HG02642 (cell line): ENCODE results near the gene MTM1.

Experiments used
- ATAC-seq: cut with Tn5 transposase; IDR thresholded peaks from one replicate; pipeline ENCODE4 v1.9.1; 2021; ENCODE audit warnings: mild to moderate bottlenecking; ENCODE audit not compliant: unreplicated experiment, poor library complexity

Gene MTM1

DNA sequence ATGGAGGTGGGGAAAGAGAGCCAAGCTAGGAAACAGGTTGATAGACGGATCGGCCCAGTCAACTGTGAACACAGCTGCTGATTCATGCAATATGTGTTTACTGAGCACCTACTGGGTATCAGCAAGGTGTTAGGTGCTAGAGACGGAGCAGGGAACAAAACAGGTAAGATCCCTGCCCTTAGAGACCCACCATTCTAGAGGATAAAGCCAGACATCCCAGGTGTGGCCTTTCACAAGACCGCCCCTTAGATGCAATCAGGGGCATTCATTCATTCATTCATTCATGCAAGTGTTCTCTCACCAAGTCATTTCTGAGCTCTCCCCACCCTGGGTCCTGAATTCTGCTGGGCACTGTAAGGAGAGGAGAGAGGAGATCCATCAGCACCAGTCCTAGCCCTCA is 20.2 kb upstream of the MTM1 start:
- no peak for ATAC-seq

DNA sequence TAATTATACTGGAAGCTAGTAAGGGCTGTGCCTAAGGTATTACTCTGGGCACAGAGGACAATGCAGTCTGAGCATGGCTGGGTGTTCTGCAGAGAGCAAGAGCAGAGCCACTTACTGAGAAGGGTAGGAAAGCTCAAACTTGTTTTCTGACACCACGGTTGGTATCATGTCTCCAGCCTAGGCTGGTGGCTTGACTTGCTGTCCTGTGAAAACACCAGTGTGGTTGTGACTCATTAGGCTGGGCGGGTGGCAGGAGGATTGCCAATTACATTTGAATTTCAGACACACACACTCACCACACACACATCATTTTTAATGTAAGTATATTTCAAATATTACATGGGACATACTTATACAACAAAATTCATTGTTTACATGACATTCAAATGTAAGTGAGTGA is 19.7 kb upstream of the MTM1 start:
- ATAC-seq = no peak

DNA sequence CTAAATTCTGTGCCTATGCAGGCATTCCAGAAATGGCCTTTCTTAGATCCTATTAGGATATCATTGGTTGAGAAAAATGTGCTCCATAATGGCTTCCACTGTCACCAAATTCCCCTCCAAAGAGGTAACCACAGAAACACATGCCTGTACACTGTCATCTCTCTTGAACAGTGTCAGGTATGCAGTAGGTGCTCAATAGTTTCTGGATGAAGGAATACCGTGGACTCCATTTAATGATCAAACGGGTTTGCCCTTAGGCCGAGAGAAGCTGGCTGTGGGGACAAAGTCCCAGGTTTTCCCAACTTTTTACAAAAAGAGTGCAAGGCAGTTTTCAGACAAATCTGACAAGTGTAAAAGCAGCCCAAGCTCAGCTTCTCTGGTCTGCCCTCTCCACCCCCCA is 16.5 kb upstream of the MTM1 start:
- no peak for ATAC-seq

DNA sequence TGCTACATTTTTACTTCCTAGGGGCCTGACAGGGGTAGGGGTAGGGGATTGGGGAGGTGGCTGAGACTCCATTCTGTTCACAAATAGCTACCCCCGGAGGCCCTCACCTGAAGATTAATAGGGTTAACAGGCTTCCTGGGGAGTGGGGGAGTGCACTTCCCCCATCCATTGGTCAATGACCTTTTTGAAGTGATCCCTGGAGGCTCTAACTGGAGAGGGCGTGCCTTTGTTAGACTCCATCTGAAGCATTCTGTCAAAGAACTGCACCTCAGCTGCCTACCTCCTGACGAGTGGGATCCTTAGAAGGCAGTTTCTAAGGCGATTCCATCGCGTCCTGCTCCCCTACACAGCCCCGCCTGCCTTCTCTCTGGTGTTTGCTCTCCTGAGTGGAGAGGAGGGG is 10.0 kb upstream of the MTM1 start:
- no peak for ATAC-seq

DNA sequence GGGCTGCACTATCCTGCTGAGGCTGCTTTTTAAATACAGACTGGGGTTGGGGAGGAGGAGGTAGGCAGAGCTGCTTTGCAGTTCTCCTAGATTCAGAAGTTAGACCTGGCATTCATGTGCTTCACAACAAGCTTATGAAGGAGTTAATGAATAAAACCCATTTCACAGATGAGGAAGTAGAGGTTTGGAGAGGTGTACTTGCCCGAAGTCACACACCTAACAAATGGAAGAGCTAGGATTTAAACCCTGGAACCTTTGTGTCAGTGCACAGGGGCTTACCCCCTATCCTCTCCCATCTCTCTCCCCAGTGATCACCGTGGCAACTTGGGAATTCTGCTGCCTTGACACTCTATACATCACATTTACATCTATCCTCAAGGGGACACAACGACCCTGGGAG is 3.6 kb upstream of the MTM1 start:
- ATAC-seq = no peak

DNA sequence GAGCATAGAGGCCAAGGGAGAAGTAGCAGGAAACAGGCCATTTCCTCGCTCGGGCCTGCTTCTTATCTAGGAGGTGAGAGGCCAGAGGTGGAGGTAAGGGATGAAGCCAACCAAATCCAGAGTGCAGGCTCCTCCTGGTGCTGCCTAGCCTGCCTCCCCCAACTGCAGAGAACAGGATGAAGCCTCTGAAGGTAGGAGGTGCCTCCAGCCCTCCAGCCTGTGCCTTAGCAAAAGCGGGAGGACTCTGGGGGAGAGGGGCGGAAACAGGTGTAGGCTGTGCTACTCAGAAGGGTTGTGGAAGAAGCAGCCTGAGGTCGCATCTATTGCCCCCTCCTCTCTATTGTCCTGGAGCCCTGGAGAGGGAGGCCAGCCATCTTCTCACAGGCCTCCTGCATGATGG is 2.9 kb upstream of the MTM1 start:
- no peak for ATAC-seq

DNA sequence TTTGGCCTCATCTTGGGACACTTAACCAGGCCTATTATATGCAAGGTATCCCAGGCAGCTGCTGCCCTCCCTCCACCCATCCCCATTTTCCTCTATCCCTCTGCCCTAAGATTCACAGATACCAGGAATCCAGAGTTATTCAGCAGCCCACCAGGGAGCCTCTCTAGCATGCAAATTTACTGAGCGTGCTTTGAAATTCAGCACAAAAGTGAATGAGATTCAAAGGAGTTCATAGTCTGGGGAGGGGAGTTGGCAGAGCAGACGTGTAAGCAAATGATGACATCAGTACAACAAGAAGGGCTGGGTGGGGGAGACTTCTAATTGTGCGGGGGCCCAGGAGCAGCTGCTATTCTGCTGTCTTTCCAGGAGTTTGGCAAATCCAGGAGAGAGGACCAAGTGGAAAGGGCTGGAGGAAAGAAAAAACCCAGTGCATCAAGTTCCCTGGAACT is 1.7 kb upstream of the MTM1 start:
- no peak for ATAC-seq

DNA sequence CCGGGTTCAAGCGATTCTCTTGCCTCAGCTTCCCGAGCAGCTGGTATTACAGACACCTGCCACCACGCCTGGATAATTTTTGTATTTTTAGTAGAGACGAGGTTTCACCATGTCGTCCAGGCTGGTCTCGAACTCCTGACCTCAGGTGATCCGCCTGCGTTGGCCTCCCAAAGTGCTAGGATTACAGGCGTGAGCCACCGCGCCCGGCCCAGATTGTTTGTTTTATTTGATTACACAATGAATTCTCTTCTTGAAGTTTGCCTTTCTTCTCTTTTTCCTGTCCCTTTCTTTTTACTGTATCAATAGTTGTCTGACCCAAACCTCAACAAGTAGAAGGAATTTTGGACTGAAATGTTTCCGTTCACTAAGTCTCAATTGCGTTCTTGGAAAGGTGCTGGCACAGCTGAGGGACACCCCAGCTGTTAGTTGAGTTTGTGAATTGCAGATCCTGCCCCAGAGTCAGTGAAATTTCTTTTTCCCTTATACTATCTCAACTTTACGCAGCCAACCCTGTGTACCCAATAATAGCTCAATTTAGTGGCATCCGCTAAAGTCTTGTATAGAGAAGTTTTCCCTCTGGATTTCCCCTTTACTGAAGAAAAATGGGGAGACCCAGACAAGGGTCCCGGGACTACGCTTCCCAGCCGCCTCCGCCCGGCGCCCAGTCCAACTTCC is 639 bp upstream of the MTM1 start:
- ATAC-seq = no peak

DNA sequence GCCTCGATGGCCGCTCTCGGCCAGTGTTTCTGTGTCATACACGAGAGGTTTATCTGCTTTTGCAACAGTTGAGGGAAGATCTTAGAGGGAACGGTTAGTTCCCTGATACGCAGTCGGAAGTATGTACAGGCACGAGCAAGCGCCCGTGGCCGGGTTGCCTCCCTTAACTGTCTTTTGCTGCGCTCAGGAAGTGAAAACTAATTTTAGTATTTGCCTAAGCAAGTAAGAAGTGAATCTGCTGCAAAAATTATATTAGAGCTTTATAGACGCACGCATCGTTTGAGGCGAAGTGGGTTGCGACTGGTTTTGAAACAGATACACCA is 695 bp downstream of the MTM1 start:
- peak; percentile 34 for ATAC-seq

DNA sequence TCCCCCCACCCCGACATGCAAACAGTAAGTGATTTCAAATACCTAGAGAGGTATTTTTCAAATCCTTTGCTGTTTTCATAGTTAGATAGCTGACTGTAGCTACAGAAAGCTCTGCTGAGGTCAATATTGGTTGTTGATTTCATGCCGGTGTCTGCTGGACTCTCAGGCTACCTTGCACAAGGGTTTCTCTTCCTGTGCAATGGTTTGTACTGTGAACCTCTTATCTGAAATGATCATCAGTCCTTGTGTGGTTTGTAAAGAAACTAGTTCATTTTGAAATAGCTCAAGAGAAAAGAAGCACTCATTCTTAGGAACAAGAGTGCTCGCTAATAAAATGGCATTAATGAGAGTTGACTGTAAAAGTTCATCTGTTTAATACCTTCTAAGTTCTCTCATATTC is 2.1 kb downstream of the MTM1 start:
- ATAC-seq = no peak

DNA sequence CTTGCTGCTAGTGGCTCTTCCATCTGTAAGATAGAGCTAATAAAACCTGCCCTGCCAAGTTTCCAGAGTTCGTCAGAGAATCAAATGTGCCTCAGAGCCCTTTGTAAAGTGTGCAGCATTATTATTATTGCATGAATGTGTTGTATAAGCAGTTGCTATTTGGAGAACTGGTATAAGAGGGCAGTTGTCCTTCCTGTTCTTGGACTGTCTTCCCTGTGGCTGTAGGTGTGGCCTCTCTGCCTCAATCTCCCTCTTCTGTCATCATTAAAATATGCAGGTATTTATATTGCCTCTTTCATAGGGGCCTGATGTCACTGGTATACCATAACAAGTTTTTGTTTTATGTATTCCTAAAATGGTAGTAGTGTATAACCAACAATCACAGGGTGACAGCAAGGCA is 3.8 kb downstream of the MTM1 start:
- ATAC-seq = no peak

DNA sequence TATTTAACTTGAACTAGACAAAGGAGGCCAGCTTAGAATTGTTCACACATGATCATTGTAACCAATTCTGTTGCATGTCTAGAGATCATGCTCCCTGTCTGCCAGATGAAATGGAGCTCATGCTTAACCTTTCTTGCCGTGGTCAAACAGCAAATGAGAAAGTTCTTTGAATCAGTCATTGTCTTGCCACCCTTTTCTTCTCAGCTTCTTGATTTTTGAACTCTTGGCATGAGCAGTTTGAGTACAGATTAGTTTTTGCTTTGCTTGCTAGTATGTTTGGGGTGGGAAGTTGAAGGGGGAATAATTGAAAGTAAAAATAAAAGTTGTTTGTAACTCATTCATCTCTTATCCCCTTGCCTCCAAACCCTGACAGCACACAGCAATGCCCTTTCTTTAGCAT is 4.7 kb downstream of the MTM1 start:
- ATAC-seq = no peak

DNA sequence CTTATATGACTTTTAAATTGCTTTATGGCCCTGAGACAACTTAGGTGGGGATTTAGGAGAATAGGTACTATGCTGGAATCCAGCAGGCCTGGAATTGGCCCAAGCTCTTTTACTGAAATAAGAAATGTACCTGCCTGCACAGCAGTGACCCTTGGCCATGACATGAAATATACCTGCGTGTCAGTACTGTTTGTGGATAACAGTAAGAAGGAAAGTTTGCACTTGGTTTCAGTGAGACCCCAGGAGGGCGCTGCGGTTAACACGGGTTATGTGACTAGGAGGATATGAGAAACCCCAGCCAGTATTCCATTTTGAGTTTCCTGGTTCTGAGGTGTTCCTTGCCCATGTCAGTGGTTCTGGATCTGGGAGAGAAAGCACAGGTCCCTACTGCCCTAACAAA is 5.3 kb downstream of the MTM1 start:
- peak; percentile 37 for ATAC-seq

DNA sequence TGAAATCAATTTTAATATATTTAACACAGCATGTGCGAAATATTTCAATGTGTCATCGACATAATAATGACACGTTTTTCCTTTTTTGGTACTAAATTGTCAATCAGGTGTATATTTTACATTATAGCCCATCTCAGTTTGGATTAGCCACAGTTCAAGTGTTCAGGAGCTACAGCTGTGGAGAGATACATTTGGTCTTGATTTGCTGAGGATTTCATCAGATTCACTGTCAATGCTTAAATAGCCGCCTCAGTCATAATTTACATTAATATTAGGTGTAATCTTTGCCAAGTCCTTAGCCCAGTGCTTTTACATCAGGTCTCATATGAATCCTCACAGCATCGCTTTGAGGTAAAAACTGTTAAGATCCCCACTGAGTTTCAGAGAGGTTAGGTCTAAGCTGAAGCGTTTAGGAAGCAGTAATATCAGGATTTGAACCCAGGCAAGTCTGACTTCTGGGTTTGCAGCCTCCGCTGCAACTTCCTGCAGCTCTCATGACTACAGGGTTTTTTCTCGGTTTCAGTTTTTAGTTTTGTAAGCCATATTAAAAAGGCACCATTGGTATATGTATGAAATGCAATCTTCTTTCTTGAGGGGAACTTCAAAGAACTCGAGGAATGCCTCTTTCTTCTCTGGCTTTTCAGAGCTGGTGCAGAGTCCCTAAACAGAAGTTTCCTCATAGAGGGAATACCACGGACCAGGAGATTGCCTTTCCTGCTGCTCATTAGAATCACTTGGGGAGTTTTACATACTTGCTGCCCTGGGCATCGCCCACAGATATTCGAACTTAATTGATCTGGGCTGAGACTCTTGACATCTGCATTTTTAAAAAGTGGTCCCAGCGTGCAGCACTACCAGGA is 6.4 kb downstream of the MTM1 start:
- ATAC-seq = peak; percentile 66

DNA sequence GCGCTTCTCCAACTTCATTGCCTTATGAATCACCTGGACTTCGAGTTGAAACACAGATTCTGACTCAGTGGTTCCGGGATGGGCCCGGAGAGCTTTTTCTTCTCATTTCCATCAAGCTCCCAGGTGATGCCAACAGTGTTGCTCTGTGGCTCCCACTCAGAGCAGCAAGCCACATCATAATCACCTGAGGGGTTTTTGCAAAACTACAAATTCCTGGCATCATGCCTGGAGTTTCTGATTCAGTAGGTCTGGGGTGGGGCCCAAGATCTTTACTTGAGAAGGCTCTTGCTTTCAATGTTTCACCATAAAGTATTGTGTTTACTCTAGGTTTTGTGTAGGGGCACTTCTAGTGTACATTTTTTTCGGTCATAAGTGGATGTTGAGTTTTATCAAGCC is 7.0 kb downstream of the MTM1 start:
- peak; percentile 8 for ATAC-seq

DNA sequence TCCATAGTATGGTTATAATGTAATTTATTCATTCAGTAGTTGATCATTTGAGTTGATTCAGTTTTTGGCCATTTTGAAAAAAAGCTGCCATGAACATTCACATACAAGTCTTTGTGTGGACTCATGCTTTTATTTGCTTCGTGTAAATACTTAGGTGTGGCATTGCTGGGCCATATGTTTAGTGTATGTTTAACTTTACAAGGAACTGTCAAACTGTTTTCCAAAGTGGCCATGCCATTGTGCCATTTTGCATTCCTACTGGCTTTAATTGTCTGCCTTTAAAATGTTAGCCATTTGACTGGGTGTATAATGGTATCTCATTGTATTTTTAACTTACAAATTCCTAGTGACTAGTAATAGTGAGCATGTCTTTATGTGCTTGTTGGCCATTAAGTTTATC is 8.8 kb downstream of the MTM1 start:
- no peak for ATAC-seq

DNA sequence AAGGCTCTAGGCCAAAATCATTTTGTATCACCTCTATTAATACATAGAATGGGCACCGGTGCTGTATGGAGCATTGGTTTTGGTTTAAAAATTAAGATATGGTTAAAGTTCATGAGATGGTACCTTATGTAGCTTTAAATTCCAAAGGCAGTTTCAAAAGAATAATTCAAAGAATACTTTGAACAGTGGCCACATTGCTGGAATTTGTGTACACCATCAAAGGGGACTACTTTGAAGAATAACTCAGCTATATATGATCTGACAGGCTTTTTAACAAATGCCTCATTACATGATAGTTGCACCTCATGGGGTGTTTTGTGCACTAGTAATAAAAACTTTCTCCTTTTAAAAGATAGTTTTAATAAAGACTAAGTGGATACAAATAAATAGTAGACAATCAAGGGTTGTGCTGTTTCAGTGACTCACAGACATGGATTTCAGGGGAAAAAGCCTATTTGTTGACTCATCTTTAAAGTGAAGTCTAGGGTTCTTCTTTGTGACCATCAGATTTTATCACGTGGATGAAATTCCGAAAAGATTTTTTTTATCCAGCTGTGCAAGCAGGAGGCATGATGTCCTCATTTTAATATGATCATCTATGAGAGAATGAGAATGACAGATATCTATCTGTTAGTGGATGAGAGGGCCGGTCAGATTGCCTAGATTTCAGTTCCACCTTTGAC is 12.8 kb downstream of the MTM1 start:
- no peak for ATAC-seq

DNA sequence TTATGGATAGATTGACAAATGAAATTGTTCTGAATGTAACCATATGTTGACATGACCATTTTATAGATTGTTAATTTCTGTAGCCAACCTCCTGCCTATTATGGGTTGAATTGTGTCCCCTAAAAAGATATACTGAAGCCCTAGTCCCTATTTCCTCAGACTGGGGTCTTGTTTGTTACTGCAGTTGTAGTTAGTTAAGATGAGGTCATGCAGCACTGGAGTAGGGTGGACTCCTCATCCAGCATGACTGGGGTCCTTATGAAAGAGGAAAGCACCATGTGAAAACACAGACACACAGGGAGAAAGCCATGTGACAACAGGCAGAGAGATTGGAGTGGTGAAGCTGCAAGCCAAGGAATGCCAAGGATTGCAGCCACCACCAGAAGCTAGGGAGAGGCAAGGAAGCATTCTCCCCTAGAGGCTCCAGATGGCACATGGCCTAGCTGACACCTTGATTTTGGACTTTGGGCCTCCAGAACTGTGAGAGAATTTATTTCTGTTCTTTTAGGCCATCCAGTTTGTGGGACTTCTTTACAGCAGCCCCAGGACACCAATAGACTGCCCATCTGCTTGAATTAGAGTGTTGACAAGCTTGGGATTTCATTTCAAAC is 14.0 kb downstream of the MTM1 start:
- no peak for ATAC-seq

DNA sequence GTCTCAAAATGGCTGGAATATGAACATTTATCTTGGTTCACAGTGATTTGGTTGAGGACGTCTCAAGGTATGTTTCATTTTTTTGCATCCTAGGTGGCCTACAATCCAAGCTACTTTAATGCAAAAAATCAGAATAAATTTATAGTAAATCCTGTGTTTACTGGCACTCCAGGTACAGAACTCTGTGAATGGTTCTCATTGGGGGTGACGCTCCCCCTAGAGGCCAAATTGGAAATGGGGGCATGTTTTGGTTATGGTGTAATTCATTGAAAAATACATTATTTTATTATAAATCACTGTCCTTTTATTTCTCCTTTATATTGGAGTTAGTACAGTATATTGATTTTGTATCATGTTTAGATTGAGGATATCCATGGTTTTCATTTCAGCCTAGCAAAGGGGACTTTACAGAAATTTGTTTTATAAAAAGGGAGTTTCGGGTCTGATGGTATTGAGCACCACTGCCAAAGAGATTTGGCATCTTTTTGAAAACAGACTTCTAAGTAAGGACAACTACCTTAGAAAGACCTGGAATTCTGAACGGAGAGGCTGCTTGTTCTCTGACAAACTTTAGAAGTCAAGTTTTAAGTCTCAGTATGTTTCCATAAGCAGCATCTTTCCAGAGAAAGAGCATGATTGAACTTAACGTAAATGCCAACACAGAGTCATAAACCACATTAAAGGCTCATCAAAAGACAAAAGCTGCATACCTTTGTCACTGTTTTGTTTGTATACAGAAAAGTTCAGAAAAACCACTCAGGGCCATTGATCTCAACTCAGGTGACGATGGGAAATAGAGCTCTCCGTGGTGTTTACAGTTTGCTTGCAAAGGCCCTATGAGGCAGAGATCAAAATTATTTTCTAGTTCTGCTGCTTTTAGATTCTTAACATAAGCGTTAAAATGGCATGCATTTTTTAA is 19.4 kb downstream of the MTM1 start:
- ATAC-seq = no peak

DNA sequence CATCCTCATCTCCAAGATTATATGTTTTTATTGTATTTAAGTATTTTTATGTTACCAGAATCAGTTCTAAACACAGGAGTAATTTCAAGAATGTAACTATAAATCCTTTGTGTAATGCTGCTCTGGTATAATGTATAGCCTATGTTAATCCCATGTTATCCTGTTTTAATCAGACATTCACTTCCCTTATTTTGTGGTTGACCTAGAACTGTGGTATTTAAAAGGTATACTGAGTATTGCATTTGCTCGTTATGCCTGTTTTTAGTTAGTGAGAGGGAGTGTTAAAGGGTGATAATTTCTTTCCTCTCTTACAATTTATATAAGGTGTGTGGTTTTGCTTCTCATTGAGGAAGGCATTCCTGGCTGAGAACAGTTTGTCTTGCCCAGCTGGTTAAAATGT is 26.2 kb downstream of the MTM1 start:
- no peak for ATAC-seq
